ELR (cell line): ENCODE data around the gene KCNT2.
"Not testable (repeated sequence)": the region's sequence is repeated elsewhere in the genome, so short reads cannot be mapped to it uniquely, and the experiment has no call there.

Experiments used
- DNase-seq: peaks from one replicate; pipeline ENCODE4 v3.0.0-alpha.2; 2015; ENCODE audit warnings: low read depth

KCNT2 gene

GRCh38 chr1:196513821-196514220 is 94.4 kb downstream of the KCNT2 start:
- no peak for DNase-seq

- no peak for DNase-seq
Observed at GRCh38 chr1:196510451-196510850, 97.8 kb downstream of the KCNT2 start.

GRCh38 chr1:196504224-196504623 is 104.0 kb downstream of the KCNT2 start:
- DNase-seq = not testable (repeated sequence)

GRCh38 chr1:196502437-196502836 is 105.8 kb downstream of the KCNT2 start:
- DNase-seq = no peak

GRCh38 chr1:196501760-196502428 is 106.3 kb downstream of the KCNT2 start:
- DNase-seq = no peak

- no peak for DNase-seq
Observed at GRCh38 chr1:196497817-196498216, 110.4 kb downstream of the KCNT2 start.

- DNase-seq = no peak
Observed at GRCh38 chr1:196494766-196495165, 113.5 kb downstream of the KCNT2 start.

- DNase-seq = no peak
Observed at GRCh38 chr1:196493881-196494280, 114.4 kb downstream of the KCNT2 start.

GRCh38 chr1:196488579-196488978 is 119.7 kb downstream of the KCNT2 start:
- DNase-seq = no peak

GRCh38 chr1:196486346-196486745 is 121.9 kb downstream of the KCNT2 start:
- DNase-seq = no peak

GRCh38 chr1:196481616-196482015 is 126.6 kb downstream of the KCNT2 start:
- peak; percentile 59 for DNase-seq

GRCh38 chr1:196477262-196477661 is 131.0 kb downstream of the KCNT2 start:
- DNase-seq = no peak

GRCh38 chr1:196467230-196467925 is 140.9 kb downstream of the KCNT2 start:
- peak; percentile 37 for DNase-seq

- peak; percentile 91 for DNase-seq
Observed at GRCh38 chr1:196466654-196467053, 141.6 kb downstream of the KCNT2 start.

GRCh38 chr1:196466166-196466565 is 142.1 kb downstream of the KCNT2 start:
- peak; percentile 14 for DNase-seq

GRCh38 chr1:196464480-196464941 is 143.7 kb downstream of the KCNT2 start:
- DNase-seq = no peak

GRCh38 chr1:196462086-196462485 is 146.2 kb downstream of the KCNT2 start:
- no peak for DNase-seq

- DNase-seq = no peak
Observed at GRCh38 chr1:196461521-196461920, 146.7 kb downstream of the KCNT2 start.

GRCh38 chr1:196459383-196459782 is 148.9 kb downstream of the KCNT2 start:
- no peak for DNase-seq

- no peak for DNase-seq
Observed at GRCh38 chr1:196454792-196455191, 153.4 kb downstream of the KCNT2 start.

GRCh38 chr1:196451103-196451502 is 157.1 kb downstream of the KCNT2 start:
- no peak for DNase-seq

- no peak for DNase-seq
Observed at GRCh38 chr1:196450143-196451095, 157.8 kb downstream of the KCNT2 start.
